BE2C (cell line): ENCODE data around the gene AMH.

Experiments
- DNase-seq: peaks from one replicate; pipeline ENCODE4 v3.0.0-alpha.2; 2020
- H3K27me3 ChIP-seq: fragments of 250-450 bp; sonication (Bioruptor Pico); 2 replicates; pipeline ENCODE4 v1.5.1; 2020; ENCODE audit warnings: mild to moderate bottlenecking
- H3K36me3 ChIP-seq: fragments of 250-450 bp; sonication (Bioruptor Pico); 2 replicates; pipeline ENCODE4 v1.5.1; 2020; ENCODE audit warnings: mild to moderate bottlenecking
- H3K4me1 ChIP-seq: fragments of 250-450 bp; sonication (Bioruptor Pico); 2 replicates; pipeline ENCODE4 v1.5.1; 2020
- H3K4me3 ChIP-seq: 2 replicates; pipeline ENCODE4 v1.5.1; 2011; ENCODE audit warnings: low read depth, low read length
- H3K9me3 ChIP-seq: fragments of 250-450 bp; sonication (Bioruptor Pico); 2 replicates; pipeline ENCODE4 v1.5.1; 2020
- CTCF ChIP-seq: IDR thresholded peaks from 2 replicates; pipeline ENCODE4 v1.5.1; 2012; ENCODE audit warnings: mild to moderate bottlenecking, low read depth, low read length

Gene AMH

GRCh38 chr19:2228157-2229030 is 20.7 kb upstream of the AMH start:
- peaks cover 80% of the 10 kb centered on the region for H3K36me3 ChIP-seq
- peaks cover 6% of the 10 kb centered on the region; the same call in 1 of the 2 replicates for H3K4me1 ChIP-seq
- no peak for TF ChIP-seq CTCF

GRCh38 chr19:2229103-2230032 is 19.8 kb upstream of the AMH start:
- Histone ChIP-seq H3K4me1 (peaks cover 6% of the 10 kb centered on the region; the same call in 1 of the 2 replicates), H3K9me3 (no peaks in the 10 kb centered on the region), H3K4me3 (no peak overlapping the region), H3K36me3 (peaks cover 84% of the 10 kb centered on the region), H3K27me3 (no peaks in the 10 kb centered on the region)
- TF ChIP-seq CTCF, result no peak
- DNase-seq, result no peak

More at GRCh38 chr19:2228157-2229030, 20.7 kb upstream of the AMH start:
- no peaks in the 10 kb centered on the region for H3K27me3 ChIP-seq
- no peaks in the 10 kb centered on the region for H3K9me3 ChIP-seq
- DNase-seq, result no peak
- H3K4me3 ChIP-seq, result no peak overlapping the region

- H3K4me3 ChIP-seq, result no peak overlapping the region
- peaks cover 6% of the 10 kb centered on the region; the same call in 1 of the 2 replicates for H3K4me1 ChIP-seq
- H3K27me3 ChIP-seq, result no peaks in the 10 kb centered on the region
- no peaks in the 10 kb centered on the region for H3K9me3 ChIP-seq
- TF ChIP-seq CTCF, result no peak
- peaks cover 83% of the 10 kb centered on the region for H3K36me3 ChIP-seq
- no peak for DNase-seq
Measured at GRCh38 chr19:2230033-2230531, 19.0 kb upstream of the AMH start.

GRCh38 chr19:2230807-2231533 is 18.2 kb upstream of the AMH start:
- DNase-seq, result no peak
- peaks cover 6% of the 10 kb centered on the region; the same call in 1 of the 2 replicates for H3K4me1 ChIP-seq
- H3K9me3 ChIP-seq, result no peaks in the 10 kb centered on the region
- no peak for TF ChIP-seq CTCF
- H3K4me3 ChIP-seq, result no peak overlapping the region
- peaks cover 74% of the 10 kb centered on the region for H3K36me3 ChIP-seq
- no peaks in the 10 kb centered on the region for H3K27me3 ChIP-seq

- TF ChIP-seq CTCF, result peak; percentile 55
- no peak overlapping the region for H3K4me3 ChIP-seq
- H3K4me1 ChIP-seq, result peaks cover 6% of the 10 kb centered on the region; the same call in 1 of the 2 replicates
- no peaks in the 10 kb centered on the region for H3K27me3 ChIP-seq
- peaks cover 66% of the 10 kb centered on the region for H3K36me3 ChIP-seq
- peak; percentile 74 for DNase-seq
- H3K9me3 ChIP-seq, result no peaks in the 10 kb centered on the region
Measured at GRCh38 chr19:2231621-2232221, 17.4 kb upstream of the AMH start.
